22Rv1 (cell line): Measurements from ENCODE around the gene ICA1.

Experiments
- H3K27ac ChIP-seq: fragments of 450-650 bp; 2 replicates; pipeline ENCODE4 v1.5.1; 2017
- CTCF ChIP-seq: fragments of 450-650 bp; IDR thresholded peaks from 2 replicates; pipeline ENCODE4 v1.5.1; 2017; ENCODE audit warnings: mild to moderate bottlenecking
- ZFX ChIP-seq: fragments of 450-650 bp; IDR thresholded peaks from 2 replicates; pipeline ENCODE4 v1.6.1; 2017; ENCODE audit warnings: antibody characterized with exemption, borderline replicate concordance

ICA1 gene

GRCh38 chr7:8177109-8177933 lies 84.6 kb downstream of the ICA1 start:
- no peak overlapping the region for H3K27ac ChIP-seq
- TF ChIP-seq CTCF (no peak), ZFX (no peak)

- no peak for TF ChIP-seq CTCF
- no peak for TF ChIP-seq ZFX
- H3K27ac ChIP-seq = no peak overlapping the region
Measured at GRCh38 chr7:8176370-8177081, 85.4 kb downstream of the ICA1 start.

- TF ChIP-seq ZFX (no peak), CTCF (no peak)
- no peak overlapping the region for H3K27ac ChIP-seq
Measured at GRCh38 chr7:8175929-8176369, 86.0 kb downstream of the ICA1 start.

DNA sequence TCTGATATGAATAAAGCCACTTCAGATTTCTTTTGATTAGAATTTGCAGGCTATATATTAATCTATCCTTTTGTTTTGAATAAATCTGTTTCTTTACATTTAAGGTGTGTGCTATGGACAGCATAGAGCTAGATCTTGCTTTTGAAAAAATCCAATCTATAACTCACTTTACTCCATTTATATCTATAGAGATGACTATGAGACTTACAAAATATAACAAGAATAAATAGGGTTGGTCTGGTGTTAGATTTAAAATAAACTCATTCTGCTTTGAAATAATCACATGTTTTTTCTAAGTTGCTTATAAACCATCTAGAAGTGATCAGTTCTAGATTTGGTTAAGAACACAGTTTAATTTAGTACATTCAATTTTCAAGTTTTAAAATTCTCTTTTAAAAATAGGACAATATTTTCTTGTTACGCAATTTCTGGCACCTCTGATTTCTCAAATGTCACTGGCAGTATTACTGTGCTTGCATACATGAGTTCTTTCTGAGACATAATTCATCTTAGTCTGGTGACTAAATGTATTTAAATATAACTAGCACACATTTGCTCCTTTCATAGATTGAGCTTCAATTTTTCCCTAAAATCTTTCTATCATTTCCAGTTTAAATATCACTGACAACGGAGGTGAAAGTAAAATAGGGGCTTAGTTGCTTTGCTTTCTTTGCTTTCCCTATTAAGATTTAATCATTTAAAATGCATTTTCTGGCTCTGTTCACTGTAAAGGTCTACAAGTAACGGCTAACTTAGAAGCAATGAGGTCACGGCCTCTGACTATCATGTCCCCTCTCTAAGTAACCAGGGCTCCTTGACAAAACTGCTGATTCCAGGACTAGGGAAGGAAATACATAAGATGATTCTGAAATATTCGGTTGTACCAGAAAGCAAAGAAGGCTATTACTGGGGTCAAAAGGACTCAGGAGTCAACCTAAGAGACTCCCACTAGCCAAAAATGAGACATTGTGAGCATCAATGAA lies 89.3 kb downstream of the ICA1 start:
- H3K27ac ChIP-seq = no peak overlapping the region
- no peak for TF ChIP-seq ZFX
- TF ChIP-seq CTCF = no peak

DNA sequence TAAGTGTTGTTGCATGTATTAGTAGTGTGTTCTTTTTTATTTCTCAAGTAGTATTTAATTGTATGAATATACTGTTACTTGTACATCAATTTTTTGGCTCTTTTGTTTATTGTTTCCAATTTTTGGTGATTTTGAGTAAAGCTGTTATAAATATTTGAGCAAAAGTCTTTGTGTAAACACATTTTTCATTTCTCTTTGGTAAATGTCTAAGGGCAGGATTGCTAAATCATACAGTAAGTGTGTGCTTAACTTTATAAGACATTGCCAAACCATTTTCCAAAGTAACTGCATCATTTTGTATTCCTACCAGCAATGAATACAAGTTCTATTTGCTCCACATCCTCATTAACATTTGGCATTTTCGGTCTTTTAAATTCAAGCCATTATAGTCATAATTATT lies 92.8 kb downstream of the ICA1 start:
- TF ChIP-seq ZFX = no peak
- TF ChIP-seq CTCF = no peak
- no peak overlapping the region for H3K27ac ChIP-seq

- TF ChIP-seq ZFX (no peak), CTCF (no peak)
- H3K27ac ChIP-seq = no peak overlapping the region
Measured at GRCh38 chr7:8168336-8168735, 93.6 kb downstream of the ICA1 start.
